Neural progenitor cell (in vitro differentiated cells): ENCODE results near the gene DUSP23. TPM values are rescaled to one million over a fixed set of nuclear protein-coding genes. Genes with fewer than 3 reads are reported as not detected.

Experiments
- DNase-seq: peaks from one replicate; pipeline ENCODE4 v3.0.0-alpha.2; 2016; ENCODE audit warnings: low spot score
- H2AFZ ChIP-seq: fragments of 200-600 bp; sonication (generic); replicated peaks from 2 replicates; pipeline ENCODE4 v1.6.1; 2016; ENCODE audit warnings: antibody characterized with exemption
- H3F3A ChIP-seq: fragments of 200-600 bp; sonication (generic); 2 replicates; pipeline ENCODE4 v1.6.1; 2016; ENCODE audit warnings: antibody characterized with exemption, low read depth
- H3K27ac ChIP-seq: fragments of 200-600 bp; sonication (generic); 2 replicates; pipeline ENCODE4 v1.5.1; 2016; ENCODE audit warnings: mild to moderate bottlenecking
- H3K27me3 ChIP-seq: fragments of 200-600 bp; sonication (generic); 2 replicates; pipeline ENCODE4 v1.6.1; 2016; ENCODE audit warnings: mild to moderate bottlenecking, moderate library complexity
- H3K36me3 ChIP-seq: fragments of 200-600 bp; sonication (generic); 2 replicates; pipeline ENCODE4 v1.5.1; 2016
- H3K4me1 ChIP-seq: fragments of 200-600 bp; sonication (generic); 2 replicates; pipeline ENCODE4 v1.6.1; 2016; ENCODE audit warnings: mixed run types
- H3K4me2 ChIP-seq: fragments of 200-600 bp; sonication (generic); 2 replicates; pipeline ENCODE4 v1.6.1; 2016
- H3K4me3 ChIP-seq: fragments of 200-600 bp; sonication (generic); 2 replicates; pipeline ENCODE4 v1.5.1; 2016
- H3K79me2 ChIP-seq: fragments of 200-600 bp; sonication (generic); 2 replicates; pipeline ENCODE4 v1.6.1; 2016; ENCODE audit warnings: low read depth
- H3K9ac ChIP-seq: fragments of 200-600 bp; sonication (generic); 2 replicates; pipeline ENCODE4 v1.6.1; 2016
- H3K9me3 ChIP-seq: fragments of 200-600 bp; sonication (generic); 2 replicates; pipeline ENCODE4 v1.5.1; 2016; ENCODE audit warnings: low read depth
- H4K20me1 ChIP-seq: fragments of 200-600 bp; sonication (generic); 2 replicates; pipeline ENCODE4 v1.6.1; 2016; ENCODE audit warnings: low read depth
- H3K27ac Mint-ChIP-seq: 3 replicates; pipeline ENCODE4 v1.8.0; 2021; ENCODE audit warnings: mixed read lengths
- H3K27me3 Mint-ChIP-seq: 2 replicates; pipeline ENCODE4 v1.8.0; 2022; ENCODE audit warnings: low read depth, mild to moderate bottlenecking, inconsistent platforms, moderate library complexity, mixed read lengths; ENCODE audit not compliant: insufficient read depth
- H3K36me3 Mint-ChIP-seq: 3 replicates; pipeline ENCODE4 v1.8.0; 2021; ENCODE audit warnings: mixed read lengths
- H3K4me1 Mint-ChIP-seq: 3 replicates; pipeline ENCODE4 v1.8.0; 2021; ENCODE audit warnings: mixed read lengths
- H3K4me3 Mint-ChIP-seq: 3 replicates; pipeline ENCODE4 v1.8.0; 2021; ENCODE audit warnings: mild to moderate bottlenecking, moderate library complexity, mixed read lengths
- H3K9me3 Mint-ChIP-seq: 3 replicates; pipeline ENCODE4 v1.8.0; 2020; ENCODE audit warnings: mixed read lengths
- CTCF ChIP-seq: fragments of 200-600 bp; sonication (generic); IDR thresholded peaks from 2 replicates; pipeline ENCODE4 v1.5.1; 2017; ENCODE audit warnings: antibody characterized with exemption, mild to moderate bottlenecking
- EZH2 ChIP-seq: fragments of 200-600 bp; sonication (generic); IDR thresholded peaks from 2 replicates; pipeline ENCODE4 v1.6.1; 2017; ENCODE audit warnings: antibody characterized with exemption, mild to moderate bottlenecking, moderate library complexity
- EZH2phosphoT487 ChIP-seq: fragments of 200-600 bp; sonication (generic); IDR thresholded peaks from 2 replicates; pipeline ENCODE4 v1.6.1; 2017; ENCODE audit warnings: antibody characterized with exemption
- total RNA-seq: library from RNA; depleted of rRNA; stranded (reverse); fragments of >200 nt; gene quantifications from 2 replicates; pipeline ENCODE4 v1.2.3, GENCODE V29; 2015; ENCODE audit warnings: low replicate concordance

DUSP23 gene
- total RNA-seq, result 3.1 and 19.8 TPM in 2 replicates

GRCh38 chr1:159780583-159781582 lies at the start of gene DUSP23:
Gene DUSP23 (plus strand): TSS chr1:159780962. CDS start chr1:159781101, 139 bp downstream.
- peaks cover 3% of the 10 kb centered on the region for H3K27me3 Mint-ChIP-seq
- peaks cover 2% of the 10 kb centered on the region for H3K4me1 Mint-ChIP-seq
- peak; percentile 97 for DNase-seq
- Histone ChIP-seq H3K4me2 (peak within 1 kb of the TSS; percentile 82), H3F3A (no peaks in the 10 kb centered on the region), H2AFZ (peak within 1 kb of the TSS; percentile 82), H3K4me3 (peak within 1 kb of the TSS; percentile 54), H3K9me3 (no peaks in the 10 kb centered on the region), H3K9ac (no peak within 1 kb of the TSS), H3K4me1 (no peaks in the 10 kb centered on the region), H4K20me1 (no peaks in the 10 kb centered on the region), H3K27ac (no peak within 1 kb of the TSS), H3K79me2 (no peaks in the 10 kb centered on the region), H3K27me3 (peaks cover 10% of the 10 kb centered on the region), H3K36me3 (no peaks in the 10 kb centered on the region)
- no peaks in the 10 kb centered on the region for H3K36me3 Mint-ChIP-seq
- H3K27ac Mint-ChIP-seq, result no peak within 1 kb of the TSS
- peak within 1 kb of the TSS; percentile 78 for H3K4me3 Mint-ChIP-seq
- TF ChIP-seq CTCF (peak; percentile 87), EZH2phosphoT487 (no peak)
- H3K9me3 Mint-ChIP-seq, result peaks cover 2% of the 10 kb centered on the region

GRCh38 chr1:159737238-159737916 lies 43.4 kb upstream of the DUSP23 start:
- Histone ChIP-seq H3K27ac (no peak overlapping the region), H3K36me3 (no peaks in the 10 kb centered on the region), H3K4me1 (no peaks in the 10 kb centered on the region), H3K4me2 (no peak overlapping the region), H3K9me3 (peaks cover 4% of the 10 kb centered on the region), H4K20me1 (no peaks in the 10 kb centered on the region), H3F3A (no peaks in the 10 kb centered on the region), H3K79me2 (no peaks in the 10 kb centered on the region), H3K27me3 (no peaks in the 10 kb centered on the region), H2AFZ (no peak overlapping the region), H3K4me3 (no peak overlapping the region), H3K9ac (no peak overlapping the region)
- no peak for DNase-seq
- H3K9me3 Mint-ChIP-seq, result peaks cover 3% of the 10 kb centered on the region
- no peaks in the 10 kb centered on the region for H3K36me3 Mint-ChIP-seq
- TF ChIP-seq EZH2 (no peak), CTCF (no peak), EZH2phosphoT487 (no peak)
- H3K27me3 Mint-ChIP-seq, result peaks cover 3% of the 10 kb centered on the region
- no peak overlapping the region for H3K27ac Mint-ChIP-seq
- H3K4me3 Mint-ChIP-seq, result no peak overlapping the region
- H3K4me1 Mint-ChIP-seq, result no peaks in the 10 kb centered on the region

- no peaks in the 10 kb centered on the region for H3K4me1 Mint-ChIP-seq
- no peak overlapping the region for H3K4me3 Mint-ChIP-seq
- no peaks in the 10 kb centered on the region for H3K36me3 Mint-ChIP-seq
- H3K9ac ChIP-seq, result no peak overlapping the region
- H3K4me2 ChIP-seq, result no peak overlapping the region
- peaks cover 11% of the 10 kb centered on the region for H3K9me3 ChIP-seq
- no peaks in the 10 kb centered on the region for H3K36me3 ChIP-seq
- no peak for DNase-seq
- H3K27ac Mint-ChIP-seq, result no peak overlapping the region
- no peaks in the 10 kb centered on the region for H3K79me2 ChIP-seq
- H4K20me1 ChIP-seq, result no peaks in the 10 kb centered on the region
- H2AFZ ChIP-seq, result no peak overlapping the region
- TF ChIP-seq CTCF (no peak), EZH2phosphoT487 (no peak), EZH2 (no peak)
- H3F3A ChIP-seq, result no peaks in the 10 kb centered on the region
- no peaks in the 10 kb centered on the region for H3K27me3 ChIP-seq
- H3K4me3 ChIP-seq, result no peak overlapping the region
- no peak overlapping the region for H3K27ac ChIP-seq
- H3K4me1 ChIP-seq, result no peaks in the 10 kb centered on the region
- H3K27me3 Mint-ChIP-seq, result peaks cover 3% of the 10 kb centered on the region
- H3K9me3 Mint-ChIP-seq, result peaks cover 3% of the 10 kb centered on the region
Observed at GRCh38 chr1:159743651-159744410, 36.9 kb upstream of the DUSP23 start.
